GM12873 (cell line): ENCODE results near the gene ITGA3.

ENCODE experiments used
- CTCF ChIP-seq: IDR thresholded peaks from 2 replicates; pipeline ENCODE4 v1.5.1; 2012; ENCODE audit warnings: low read depth, mild to moderate bottlenecking, moderate library complexity, low read length, control low read depth; ENCODE audit not compliant: insufficient read depth; ENCODE audit errors: missing control alignments

ITGA3 gene

GRCh38 chr17:50036455-50037261 is 19.3 kb upstream of the ITGA3 start:
- no peak for TF ChIP-seq CTCF

- TF ChIP-seq CTCF: no peak
These were observed 18.4 kb upstream of the ITGA3 start for GRCh38 chr17:50037321-50038107.

- no peak for TF ChIP-seq CTCF
These were observed 16.9 kb upstream of the ITGA3 start for GRCh38 chr17:50039058-50039457.

- TF ChIP-seq CTCF: no peak
These were observed 13.7 kb upstream of the ITGA3 start for GRCh38 chr17:50042211-50042610.

- no peak for TF ChIP-seq CTCF
These were observed 12.4 kb upstream of the ITGA3 start for GRCh38 chr17:50043290-50044148.

GRCh38 chr17:50044483-50044882 is 11.4 kb upstream of the ITGA3 start:
- TF ChIP-seq CTCF: no peak
